Spinal cord (tissue), 10 donors: Measurements from ENCODE around the gene DHX34. TPM values are rescaled to one million over a fixed set of nuclear protein-coding genes. Genes with fewer than 3 reads are reported as not detected.
"Not testable (repeated sequence)": the region's sequence is repeated elsewhere in the genome, so short reads cannot be mapped to it uniquely, and the experiment has no call there.

Experiments
- DNase-seq, 6 donors: peaks; one replicate each; pipeline versions ENCODE4 v3.0.0 to v3.0.0-alpha.2; 2013 to 2015; ENCODE audit warnings: low spot score in 6 of 6, low read depth in 4 of 6
- H3K27ac ChIP-seq: one replicate; pipeline ENCODE4 v1.5.1; 2013; ENCODE audit warnings: low read depth, low read length, control low read depth
- H3K27me3 ChIP-seq: one replicate; pipeline ENCODE4 v1.6.1; 2013; ENCODE audit warnings: low read length; ENCODE audit not compliant: control insufficient read depth, insufficient read depth
- H3K36me3 ChIP-seq: one replicate; pipeline ENCODE4 v1.6.1; 2013; ENCODE audit warnings: low read length; ENCODE audit not compliant: control insufficient read depth, insufficient read depth
- H3K4me1 ChIP-seq: one replicate; pipeline ENCODE4 v1.6.1; 2013; ENCODE audit warnings: low read length; ENCODE audit not compliant: control insufficient read depth, insufficient read depth
- H3K4me3 ChIP-seq: one replicate; pipeline ENCODE4 v1.5.1; 2013; ENCODE audit warnings: low read depth, low read length, control low read depth
- H3K9me3 ChIP-seq: one replicate; pipeline ENCODE4 v1.6.1; 2013; ENCODE audit warnings: low read length; ENCODE audit not compliant: control insufficient read depth, insufficient read depth
- WGBS: methylation state at CpG from one replicate; pipeline ENCODE4 v1.1.5; 2013; ENCODE audit warnings: missing lambda C conversion rate; ENCODE audit not compliant: insufficient coverage; 5-methylcytosine and 5-hydroxymethylcytosine counted together
- polyA plus RNA-seq, 2 donors: library from polyadenylated mRNA; unstranded; fragments of 120-200 nt; gene quantifications; one replicate each; pipeline ENCODE4 v1.2.1, GENCODE V29; 2013; ENCODE audit not compliant: insufficient read length in 2 of 2
- total RNA-seq, 2 donors: library from RNA; depleted of rRNA in 1 of 2; stranded (reverse); fragments of 120-200 nt in 1 of 2; fragments of >200 nt in 1 of 2; gene quantifications; one replicate each; pipeline versions ENCODE4 v1.2.3 to v1.2.4, GENCODE V29; 2013 to 2014
- donor health status: healthy.

The DHX34 gene
- total and polyA plus RNA-seq, 4 donors, result 7.1 to 18.9 (median 14.5) TPM

GRCh38 chr19:47383890-47384289 is 34.8 kb downstream of the DHX34 start:
- not testable (repeated sequence) for H3K27me3 ChIP-seq, H3K4me1 ChIP-seq, H3K4me3 ChIP-seq, DNase-seq, H3K27ac ChIP-seq, H3K9me3 ChIP-seq
- WGBS, result 100% methylated on average over 1 of the region's 5 CpGs
- H3K36me3 ChIP-seq, result peaks cover 37% of the 10 kb centered on the region

- DNase-seq, H3K9me3 ChIP-seq, H3K27ac ChIP-seq, H3K27me3 ChIP-seq, H3K4me1 ChIP-seq, H3K4me3 ChIP-seq: not testable (repeated sequence)
- WGBS, result 85% methylated on average over 2 of the region's 4 CpGs
- peaks cover 31% of the 10 kb centered on the region for H3K36me3 ChIP-seq
Measured at GRCh38 chr19:47384533-47384932, 35.4 kb downstream of the DHX34 start.

GRCh38 chr19:47386582-47386981 is 37.5 kb downstream of the DHX34 start:
- Histone ChIP-seq H3K4me1 (peaks cover 13% of the 10 kb centered on the region), H3K36me3 (peaks cover 11% of the 10 kb centered on the region)
- H3K27ac ChIP-seq, DNase-seq, H3K9me3 ChIP-seq, H3K27me3 ChIP-seq, H3K4me3 ChIP-seq: not testable (repeated sequence)
- WGBS, result 85% methylated on average over 10 of the region's 12 CpGs

GRCh38 chr19:47387623-47388022 is 38.5 kb downstream of the DHX34 start:
- not testable (repeated sequence) for H3K9me3 ChIP-seq, H3K36me3 ChIP-seq, H3K4me3 ChIP-seq, DNase-seq, H3K27ac ChIP-seq, H3K27me3 ChIP-seq
- 80% methylated on average over 1 of the region's 3 CpGs for WGBS
- H3K4me1 ChIP-seq, result peaks cover 15% of the 10 kb centered on the region

GRCh38 chr19:47388721-47389120 is 39.6 kb downstream of the DHX34 start:
- not testable (repeated sequence) for DNase-seq, H3K27me3 ChIP-seq, H3K36me3 ChIP-seq, H3K4me3 ChIP-seq, H3K9me3 ChIP-seq, H3K27ac ChIP-seq
- H3K4me1 ChIP-seq, result peaks cover 15% of the 10 kb centered on the region
- WGBS, result 98% methylated on average over 4 of the region's 5 CpGs

GRCh38 chr19:47389150-47389556 is 40.0 kb downstream of the DHX34 start:
- H3K4me1 ChIP-seq, result peaks cover 15% of the 10 kb centered on the region
- no peak for DNase-seq
- no peaks in the 10 kb centered on the region for H3K36me3 ChIP-seq
- WGBS, result no CpG with 5 or more reads among the region's 9 CpGs
- no peak overlapping the region for H3K4me3 ChIP-seq
- peaks cover 2% of the 10 kb centered on the region for H3K27me3 ChIP-seq
- no peak overlapping the region for H3K27ac ChIP-seq
- no peaks in the 10 kb centered on the region for H3K9me3 ChIP-seq

GRCh38 chr19:47390533-47391488 is 41.7 kb downstream of the DHX34 start:
- H3K4me3 ChIP-seq, result no peak overlapping the region

GRCh38 chr19:47391510-47392223 is 42.6 kb downstream of the DHX34 start:
- no peak overlapping the region for H3K27ac ChIP-seq
- H3K4me3 ChIP-seq, result no peak overlapping the region
- H3K27me3 ChIP-seq, result peaks cover 2% of the 10 kb centered on the region
- WGBS, result 40% methylated on average over 9 of the region's 15 CpGs
- no peaks in the 10 kb centered on the region for H3K9me3 ChIP-seq
- peak in 4 of 6 donors; percentile 10 to 76 (median 47) for DNase-seq
- peaks cover 15% of the 10 kb centered on the region for H3K4me1 ChIP-seq
- no peaks in the 10 kb centered on the region for H3K36me3 ChIP-seq

More at GRCh38 chr19:47390533-47391488, 41.7 kb downstream of the DHX34 start:
- peaks cover 2% of the 10 kb centered on the region for H3K27me3 ChIP-seq
- H3K4me1 ChIP-seq, result peaks cover 15% of the 10 kb centered on the region
- peak in 3 of 6 donors; percentile 20 to 76 (median 41) for DNase-seq
- no peaks in the 10 kb centered on the region for H3K36me3 ChIP-seq
- 36% methylated on average over 5 of the region's 20 CpGs for WGBS
- H3K27ac ChIP-seq, result no peak overlapping the region
- H3K9me3 ChIP-seq, result no peaks in the 10 kb centered on the region

GRCh38 chr19:47398707-47399597 is 49.8 kb downstream of the DHX34 start:
- no peaks in the 10 kb centered on the region for H3K9me3 ChIP-seq
- H3K27me3 ChIP-seq, result no peaks in the 10 kb centered on the region
- H3K4me1 ChIP-seq, result peaks cover 4% of the 10 kb centered on the region
- H3K27ac ChIP-seq, result no peak overlapping the region
- no peak overlapping the region for H3K4me3 ChIP-seq
- WGBS, result 34% methylated on average over 15 of the region's 24 CpGs
- peaks cover 12% of the 10 kb centered on the region for H3K36me3 ChIP-seq
- peak in 1 of 6 donors; percentile 19 for DNase-seq
